ENCODE results near the gene PSMD2. TPM values are rescaled to one million over a fixed set of nuclear protein-coding genes. Genes with fewer than 3 reads are reported as not detected.

The PSMD2 gene
- total RNA-seq, 1 donor from 2014 or later, result 507 TPM

DNA sequence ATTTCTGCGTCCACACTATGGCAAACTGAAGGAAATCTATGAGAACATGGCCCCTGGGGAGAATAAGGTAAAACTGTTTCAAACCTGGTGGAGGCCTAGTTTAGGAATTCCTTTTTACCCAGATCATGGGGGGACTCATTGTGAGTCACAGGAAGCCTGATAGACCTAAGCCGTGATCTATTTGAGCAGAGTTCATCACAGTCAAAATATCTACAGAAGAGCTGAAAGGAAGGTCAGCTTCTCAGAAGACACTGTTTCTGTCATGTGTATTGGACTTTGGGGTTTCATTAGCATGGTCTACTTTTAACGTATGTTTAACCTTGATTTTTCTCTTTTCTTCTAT, 1.3 kb downstream of the PSMD2 start:
- Histone ChIP-seq H3K27me3 (ENCODE audit: control insufficient read depth, insufficient read depth, low read length) (no peaks in the 10 kb centered on the region), H3K4me3 (ENCODE audit: low read depth, low read length) (no peak overlapping the region), H3K36me3 (ENCODE audit: control insufficient read depth, insufficient read depth, low read length) (peaks cover 29% of the 10 kb centered on the region)
- FAIRE-seq (no peak), DNase-seq (ENCODE audit: low read depth) (peak; percentile 84)
- TF ChIP-seq, protein P1, sequence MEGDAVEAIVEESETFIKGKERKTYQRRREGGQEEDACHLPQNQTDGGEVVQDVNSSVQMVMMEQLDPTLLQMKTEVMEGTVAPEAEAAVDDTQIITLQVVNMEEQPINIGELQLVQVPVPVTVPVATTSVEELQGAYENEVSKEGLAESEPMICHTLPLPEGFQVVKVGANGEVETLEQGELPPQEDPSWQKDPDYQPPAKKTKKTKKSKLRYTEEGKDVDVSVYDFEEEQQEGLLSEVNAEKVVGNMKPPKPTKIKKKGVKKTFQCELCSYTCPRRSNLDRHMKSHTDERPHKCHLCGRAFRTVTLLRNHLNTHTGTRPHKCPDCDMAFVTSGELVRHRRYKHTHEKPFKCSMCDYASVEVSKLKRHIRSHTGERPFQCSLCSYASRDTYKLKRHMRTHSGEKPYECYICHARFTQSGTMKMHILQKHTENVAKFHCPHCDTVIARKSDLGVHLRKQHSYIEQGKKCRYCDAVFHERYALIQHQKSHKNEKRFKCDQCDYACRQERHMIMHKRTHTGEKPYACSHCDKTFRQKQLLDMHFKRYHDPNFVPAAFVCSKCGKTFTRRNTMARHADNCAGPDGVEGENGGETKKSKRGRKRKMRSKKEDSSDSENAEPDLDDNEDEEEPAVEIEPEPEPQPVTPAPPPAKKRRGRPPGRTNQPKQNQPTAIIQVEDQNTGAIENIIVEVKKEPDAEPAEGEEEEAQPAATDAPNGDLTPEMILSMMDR (IDR thresholded peaks at IDR 0.05; ENCODE audit: insufficient read depth, low read length, severe bottlenecking), result no peak

DNA sequence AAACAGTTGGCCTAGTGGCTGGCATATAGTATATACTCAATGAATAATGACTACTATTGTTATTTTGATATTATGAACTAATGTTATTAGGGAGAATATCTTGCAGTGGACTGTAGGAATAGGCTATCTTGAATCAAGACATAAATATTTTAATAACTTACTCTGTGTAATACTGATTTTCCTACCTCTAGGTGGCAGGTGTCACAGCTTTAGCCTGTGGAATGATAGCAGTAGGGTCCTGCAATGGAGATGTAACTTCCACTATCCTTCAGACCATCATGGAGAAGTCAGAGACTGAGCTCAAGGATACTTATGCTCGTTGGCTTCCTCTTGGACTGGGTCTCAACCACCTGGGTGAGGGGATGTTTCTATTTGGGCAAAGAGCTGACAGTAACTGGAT, 6.5 kb downstream of the PSMD2 start:
- Histone ChIP-seq H3K36me3 (ENCODE audit: control insufficient read depth, insufficient read depth, low read length) (peaks cover 47% of the 10 kb centered on the region), H3K27me3 (ENCODE audit: control insufficient read depth, insufficient read depth, low read length) (no peaks in the 10 kb centered on the region), H3K4me3 (ENCODE audit: low read depth, low read length) (no peak overlapping the region)
- TF ChIP-seq, protein P1 (IDR thresholded peaks at IDR 0.05; ENCODE audit: insufficient read depth, low read length, severe bottlenecking), result peak; percentile 14
- peak; percentile 12 for DNase-seq (ENCODE audit: low read depth)
- peak; percentile 64 for FAIRE-seq

DNA sequence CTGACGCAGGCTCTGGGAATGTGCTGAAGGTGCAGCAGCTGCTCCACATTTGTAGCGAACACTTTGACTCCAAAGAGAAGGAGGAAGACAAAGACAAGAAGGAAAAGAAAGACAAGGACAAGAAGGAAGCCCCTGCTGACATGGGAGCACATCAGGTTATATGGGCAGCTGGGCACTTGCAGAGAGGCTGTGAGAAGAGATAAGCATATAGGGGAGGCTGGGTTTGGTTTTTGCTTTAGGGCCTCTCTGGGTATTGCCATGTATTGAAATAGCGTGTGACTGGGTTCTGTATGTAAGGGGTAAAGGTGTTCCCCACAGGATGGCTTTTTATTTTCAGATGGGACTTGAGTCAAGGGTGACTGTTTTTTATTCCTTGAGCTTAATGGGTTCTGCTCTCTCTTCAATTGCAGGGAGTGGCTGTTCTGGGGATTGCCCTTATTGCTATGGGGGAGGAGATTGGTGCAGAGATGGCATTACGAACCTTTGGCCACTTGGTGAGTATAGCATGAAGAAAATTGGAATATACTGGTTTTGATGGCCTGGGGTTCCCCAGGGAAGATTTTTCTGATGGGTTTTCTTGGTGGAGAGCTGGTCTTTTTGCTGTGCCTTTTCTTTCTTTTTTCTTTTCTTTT, 7.4 kb downstream of the PSMD2 start:
- TF ChIP-seq, protein P1 (IDR thresholded peaks at IDR 0.05; ENCODE audit: insufficient read depth, low read length, severe bottlenecking), result no peak
- FAIRE-seq, result no peak
- Histone ChIP-seq H3K36me3 (ENCODE audit: control insufficient read depth, insufficient read depth, low read length) (peaks cover 44% of the 10 kb centered on the region), H3K27me3 (ENCODE audit: control insufficient read depth, insufficient read depth, low read length) (no peaks in the 10 kb centered on the region), H3K4me3 (ENCODE audit: low read depth, low read length) (no peak overlapping the region)
- no peak for DNase-seq (ENCODE audit: low read depth)

DNA sequence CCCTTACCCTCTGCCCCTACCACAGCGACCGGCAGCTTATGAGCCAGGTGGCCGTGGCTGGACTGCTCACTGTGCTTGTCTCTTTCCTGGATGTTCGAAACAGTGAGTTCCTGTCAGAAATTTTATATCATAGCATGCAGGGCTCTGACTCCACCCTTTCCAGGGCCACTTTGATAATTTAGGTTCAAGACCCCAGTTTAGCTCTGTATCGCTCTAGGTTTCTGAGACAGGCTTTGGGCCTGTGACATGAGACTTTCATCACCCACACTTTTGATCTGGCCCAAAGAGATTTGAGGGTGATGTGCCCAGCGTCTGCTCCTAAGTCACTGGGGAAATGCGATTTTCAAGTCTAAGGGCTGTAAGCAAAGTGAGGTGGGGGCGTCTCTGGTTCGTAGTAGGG, 8.9 kb downstream of the PSMD2 start:
- FAIRE-seq (no peak), DNase-seq (ENCODE audit: low read depth) (no peak)
- Histone ChIP-seq H3K36me3 (ENCODE audit: control insufficient read depth, insufficient read depth, low read length) (peaks cover 32% of the 10 kb centered on the region), H3K27me3 (ENCODE audit: control insufficient read depth, insufficient read depth, low read length) (no peaks in the 10 kb centered on the region), H3K4me3 (ENCODE audit: low read depth, low read length) (no peak overlapping the region)
- TF ChIP-seq, protein P1 (IDR thresholded peaks at IDR 0.05; ENCODE audit: insufficient read depth, low read length, severe bottlenecking), result no peak

DNA sequence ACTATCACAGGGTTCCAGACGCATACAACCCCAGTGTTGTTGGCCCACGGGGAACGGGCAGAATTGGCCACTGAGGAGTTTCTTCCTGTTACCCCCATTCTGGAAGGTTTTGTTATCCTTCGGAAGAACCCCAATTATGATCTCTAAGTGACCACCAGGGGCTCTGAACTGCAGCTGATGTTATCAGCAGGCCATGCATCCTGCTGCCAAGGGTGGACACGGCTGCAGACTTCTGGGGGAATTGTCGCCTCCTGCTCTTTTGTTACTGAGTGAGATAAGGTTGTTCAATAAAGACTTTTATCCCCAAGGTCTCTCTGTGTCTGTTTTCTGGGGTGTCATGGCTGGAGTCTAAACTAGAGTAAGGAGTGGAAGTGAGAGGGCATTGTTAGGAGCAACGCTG, 9.7 kb downstream of the PSMD2 start:
- DNase-seq (ENCODE audit: low read depth), result no peak
- FAIRE-seq, result no peak
- TF ChIP-seq, protein P1 (IDR thresholded peaks at IDR 0.05; ENCODE audit: insufficient read depth, low read length, severe bottlenecking), result no peak
- H3K4me3 ChIP-seq (ENCODE audit: low read depth, low read length), result no peak overlapping the region
- no peaks in the 10 kb centered on the region for H3K27me3 ChIP-seq (ENCODE audit: control insufficient read depth, insufficient read depth, low read length)
- H3K36me3 ChIP-seq (ENCODE audit: control insufficient read depth, insufficient read depth, low read length), result peaks cover 24% of the 10 kb centered on the region

DNA sequence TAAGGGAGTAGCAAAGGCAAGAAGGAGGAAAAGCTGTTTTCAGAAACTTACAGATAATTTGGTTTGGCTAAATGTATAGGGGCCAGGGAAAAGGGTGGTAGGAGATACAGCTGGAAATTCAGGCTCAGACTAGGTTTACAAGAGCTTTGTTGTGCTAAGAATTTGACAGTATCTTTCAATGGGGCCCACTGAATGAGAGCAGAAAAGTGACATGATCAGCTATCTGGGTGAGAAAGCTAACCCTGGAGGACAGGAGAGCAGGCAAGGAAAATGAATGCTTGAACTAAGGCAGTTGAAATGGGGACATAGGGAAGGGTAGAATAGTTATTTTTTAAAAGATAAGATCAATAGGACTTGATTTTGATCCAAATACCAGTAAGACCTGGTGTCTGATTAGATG, 12.6 kb downstream of the PSMD2 start:
- H3K36me3 ChIP-seq (ENCODE audit: control insufficient read depth, insufficient read depth, low read length), result peaks cover 16% of the 10 kb centered on the region
- TF ChIP-seq, protein P1 (IDR thresholded peaks at IDR 0.05; ENCODE audit: insufficient read depth, low read length, severe bottlenecking), result no peak
- H3K27me3 ChIP-seq (ENCODE audit: control insufficient read depth, insufficient read depth, low read length), result no peaks in the 10 kb centered on the region
- DNase-seq (ENCODE audit: low read depth), result no peak
- no peak overlapping the region for H3K4me3 ChIP-seq (ENCODE audit: low read depth, low read length)
- no peak for FAIRE-seq

All from bronchial epithelial cell (primary cell).